22Rv1 (cell line): ENCODE results near the gene PRKCE.

ENCODE experiments used
- H3K27ac ChIP-seq: fragments of 450-650 bp; 2 replicates; pipeline ENCODE4 v1.5.1; 2017
- ZFX ChIP-seq: fragments of 450-650 bp; IDR thresholded peaks from 2 replicates; pipeline ENCODE4 v1.6.1; 2017; ENCODE audit warnings: antibody characterized with exemption, borderline replicate concordance
- TF ChIP-seq, protein P1 (sequence below): fragments of 450-650 bp; IDR thresholded peaks from 2 replicates; pipeline ENCODE4 v1.5.1; 2017; ENCODE audit warnings: mild to moderate bottlenecking

Gene PRKCE

GRCh38 chr2:45993476-45993991 is 342.1 kb downstream of the PRKCE start:
- TF ChIP-seq ZFX = no peak
- TF ChIP-seq, protein P1, sequence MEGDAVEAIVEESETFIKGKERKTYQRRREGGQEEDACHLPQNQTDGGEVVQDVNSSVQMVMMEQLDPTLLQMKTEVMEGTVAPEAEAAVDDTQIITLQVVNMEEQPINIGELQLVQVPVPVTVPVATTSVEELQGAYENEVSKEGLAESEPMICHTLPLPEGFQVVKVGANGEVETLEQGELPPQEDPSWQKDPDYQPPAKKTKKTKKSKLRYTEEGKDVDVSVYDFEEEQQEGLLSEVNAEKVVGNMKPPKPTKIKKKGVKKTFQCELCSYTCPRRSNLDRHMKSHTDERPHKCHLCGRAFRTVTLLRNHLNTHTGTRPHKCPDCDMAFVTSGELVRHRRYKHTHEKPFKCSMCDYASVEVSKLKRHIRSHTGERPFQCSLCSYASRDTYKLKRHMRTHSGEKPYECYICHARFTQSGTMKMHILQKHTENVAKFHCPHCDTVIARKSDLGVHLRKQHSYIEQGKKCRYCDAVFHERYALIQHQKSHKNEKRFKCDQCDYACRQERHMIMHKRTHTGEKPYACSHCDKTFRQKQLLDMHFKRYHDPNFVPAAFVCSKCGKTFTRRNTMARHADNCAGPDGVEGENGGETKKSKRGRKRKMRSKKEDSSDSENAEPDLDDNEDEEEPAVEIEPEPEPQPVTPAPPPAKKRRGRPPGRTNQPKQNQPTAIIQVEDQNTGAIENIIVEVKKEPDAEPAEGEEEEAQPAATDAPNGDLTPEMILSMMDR = peak; percentile 69

DNA sequence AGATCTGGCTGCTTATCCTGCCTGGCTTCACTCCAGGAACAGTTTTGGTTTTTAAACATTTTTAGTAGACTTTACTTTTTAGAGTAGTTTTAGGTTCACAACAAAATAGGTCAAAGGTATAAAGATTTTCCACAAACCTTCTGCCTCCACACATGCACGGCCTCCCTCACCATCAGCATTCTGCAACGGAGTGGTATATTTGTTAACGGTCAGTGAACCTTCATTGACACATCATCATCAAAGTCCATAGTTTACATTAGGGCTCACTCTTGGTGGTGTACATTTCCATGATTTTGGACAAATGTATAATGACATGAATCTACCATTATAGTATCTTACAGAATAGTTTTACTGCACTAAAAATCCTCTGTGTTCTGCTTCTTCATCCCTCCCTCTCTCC is 342.6 kb downstream of the PRKCE start:
- TF ChIP-seq ZFX = no peak
- TF ChIP-seq, protein P1 = no peak
- H3K27ac ChIP-seq = no peak overlapping the region

More at GRCh38 chr2:45993476-45993991, 342.1 kb downstream of the PRKCE start:
- no peak overlapping the region for H3K27ac ChIP-seq

GRCh38 chr2:46000660-46001059 is 349.2 kb downstream of the PRKCE start:
- TF ChIP-seq, protein P1 = no peak
- TF ChIP-seq ZFX = no peak
- no peak overlapping the region for H3K27ac ChIP-seq

DNA sequence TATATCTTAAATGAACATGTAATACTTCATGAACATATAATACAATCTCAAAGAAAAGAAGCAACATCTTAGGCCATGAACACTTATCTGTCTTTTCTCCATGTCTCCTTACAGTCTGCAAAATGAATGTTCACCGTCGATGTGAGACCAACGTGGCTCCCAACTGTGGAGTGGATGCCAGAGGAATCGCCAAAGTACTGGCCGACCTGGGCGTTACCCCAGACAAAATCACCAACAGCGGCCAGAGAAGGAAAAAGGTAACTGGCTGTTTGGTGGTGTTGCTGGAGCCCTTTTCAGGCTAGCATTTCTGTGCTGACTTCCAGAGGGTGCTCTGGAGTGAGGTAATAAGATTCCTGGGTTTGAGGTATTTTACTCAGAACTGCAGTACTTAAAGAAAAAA is 349.8 kb downstream of the PRKCE start:
- no peak overlapping the region for H3K27ac ChIP-seq
- TF ChIP-seq, protein P1 = no peak
- no peak for TF ChIP-seq ZFX

DNA sequence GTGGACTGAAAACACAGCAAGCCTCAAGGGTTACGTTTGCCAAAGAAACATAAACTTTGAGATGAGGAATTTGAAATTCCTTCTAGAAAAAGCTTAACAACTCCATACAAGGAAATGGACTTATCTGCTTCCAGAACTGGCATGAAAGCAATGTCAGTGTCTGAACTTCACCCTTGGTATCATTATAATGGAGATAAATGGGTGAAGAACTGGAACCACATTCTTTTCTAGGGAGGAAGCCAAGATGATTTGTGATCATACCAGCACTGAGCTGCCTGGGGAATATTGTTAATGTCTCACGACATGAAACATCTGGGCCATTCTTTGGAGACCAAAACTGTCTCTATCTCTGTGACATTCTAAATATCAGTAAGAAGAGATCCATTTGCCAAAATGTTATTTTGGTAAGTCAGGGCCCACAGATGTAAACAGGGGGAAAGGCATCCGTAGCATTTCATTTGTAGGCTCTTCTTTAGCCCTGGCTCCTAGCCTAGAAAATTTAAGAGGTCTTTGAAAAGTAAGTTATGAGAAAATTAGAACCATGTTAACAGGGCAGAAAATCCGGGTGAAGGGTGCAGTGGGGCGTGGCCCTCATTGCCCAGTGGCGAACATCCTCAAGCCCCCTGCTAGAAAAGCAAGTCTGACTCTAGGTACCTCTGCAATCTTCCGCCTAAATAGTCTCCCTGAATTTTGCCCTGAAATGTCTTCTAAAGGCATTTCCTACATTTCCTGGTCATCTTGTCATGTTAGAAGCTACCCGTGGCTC is 350.4 kb downstream of the PRKCE start:
- H3K27ac ChIP-seq = no peak overlapping the region
- TF ChIP-seq, protein P1 = no peak
- TF ChIP-seq ZFX = no peak

DNA sequence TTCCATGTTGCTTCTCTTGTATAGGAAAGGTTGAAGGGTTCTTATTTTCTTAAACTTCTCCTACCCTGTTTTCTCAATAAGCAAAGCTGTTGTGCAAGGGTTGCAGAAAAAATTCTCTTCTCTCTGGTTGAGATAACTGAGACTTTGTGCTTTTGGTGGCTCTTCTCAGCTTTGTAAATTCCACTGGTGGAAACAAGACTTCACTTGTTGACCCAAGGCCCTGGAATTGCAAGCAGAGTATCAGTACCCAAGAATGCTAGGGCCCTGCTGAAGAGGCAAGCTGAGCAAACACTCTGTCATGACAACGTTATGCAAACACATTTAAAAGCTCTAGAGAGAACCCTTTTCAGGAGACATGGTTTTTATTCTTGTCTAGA is 351.0 kb downstream of the PRKCE start:
- TF ChIP-seq ZFX = no peak
- TF ChIP-seq, protein P1 = no peak
- H3K27ac ChIP-seq = no peak overlapping the region

- no peak for TF ChIP-seq ZFX
- TF ChIP-seq, protein P1 = no peak
- no peak overlapping the region for H3K27ac ChIP-seq
Measured at GRCh38 chr2:46002947-46003346, 351.5 kb downstream of the PRKCE start.
